Activated CD8-positive, alpha-beta memory T cell treated with anti-CD3 and anti-CD28 coated beads, Interleukin-2, amount 50 U/mL, for 24 hours (primary cell): ENCODE data around the gene FBXW8.

Experiments
- DNase-seq: peaks from one replicate; pipeline ENCODE4 v3.0.0-alpha.2; 2020; ENCODE audit errors: extremely low read depth

Gene FBXW8

DNA sequence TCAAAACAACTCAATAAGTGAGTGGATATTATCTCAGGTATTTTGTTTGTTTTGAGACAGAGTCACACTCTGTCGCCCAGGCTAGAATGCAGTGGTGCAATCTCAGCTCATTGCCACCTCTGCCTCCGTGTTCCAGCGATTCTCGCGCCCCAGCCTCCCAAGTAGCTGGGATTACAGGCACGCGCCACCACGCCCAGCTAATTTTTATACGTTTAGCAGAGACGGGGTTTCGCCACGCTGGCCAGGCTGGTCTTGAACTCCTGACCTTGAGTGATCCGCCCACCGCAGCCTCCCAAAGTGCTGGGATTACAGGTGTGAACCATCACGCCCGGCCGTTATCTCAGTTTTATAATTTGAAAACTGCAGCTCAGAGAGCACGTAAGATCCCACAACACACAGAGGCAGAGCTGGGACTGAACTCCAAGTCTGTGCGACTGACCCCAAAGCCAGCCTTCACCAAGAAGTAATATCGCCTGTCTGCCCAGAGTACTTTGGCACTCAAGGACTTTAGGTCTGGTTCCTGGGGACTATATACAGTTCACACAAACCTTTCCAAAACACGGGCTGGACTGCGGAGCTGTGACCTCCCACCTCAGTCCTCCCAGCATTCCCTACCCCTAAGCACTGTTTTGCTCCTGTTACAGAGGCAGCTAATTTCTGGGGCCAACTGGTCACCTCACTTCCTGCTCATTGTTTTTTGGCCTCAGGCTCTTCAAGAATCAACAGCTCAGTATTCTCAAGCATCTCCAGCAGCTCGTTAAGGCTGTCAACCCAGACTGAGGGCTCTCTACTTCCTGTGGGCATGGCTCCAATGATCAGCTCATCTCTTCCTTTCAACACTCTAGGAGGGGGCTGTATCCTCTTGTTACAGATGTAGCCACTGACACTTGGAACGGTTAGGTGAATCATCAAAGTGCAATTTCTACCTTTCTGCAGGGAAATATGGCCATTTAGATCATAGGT, 165.9 kb downstream of the FBXW8 start:
- no peak for DNase-seq

DNA sequence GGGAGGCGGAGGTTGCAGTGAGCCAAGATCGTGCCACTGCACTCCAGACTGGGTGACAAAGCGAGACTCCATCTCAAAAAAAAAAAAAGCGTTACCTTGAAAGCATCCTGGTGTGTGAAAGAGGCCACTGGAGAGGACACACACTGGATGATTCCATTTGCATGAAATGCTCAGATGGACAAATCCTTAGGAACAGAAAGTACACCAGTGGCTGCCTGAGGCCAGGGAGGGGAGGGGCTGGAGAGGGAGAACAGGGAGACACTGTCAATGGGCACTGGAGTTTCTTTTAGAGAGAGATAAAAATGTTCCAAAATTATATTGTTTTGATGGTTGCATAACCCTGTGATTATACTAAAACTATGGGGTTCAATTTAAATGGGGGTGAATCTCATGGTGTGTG, 168.7 kb downstream of the FBXW8 start:
- DNase-seq: no peak

DNA sequence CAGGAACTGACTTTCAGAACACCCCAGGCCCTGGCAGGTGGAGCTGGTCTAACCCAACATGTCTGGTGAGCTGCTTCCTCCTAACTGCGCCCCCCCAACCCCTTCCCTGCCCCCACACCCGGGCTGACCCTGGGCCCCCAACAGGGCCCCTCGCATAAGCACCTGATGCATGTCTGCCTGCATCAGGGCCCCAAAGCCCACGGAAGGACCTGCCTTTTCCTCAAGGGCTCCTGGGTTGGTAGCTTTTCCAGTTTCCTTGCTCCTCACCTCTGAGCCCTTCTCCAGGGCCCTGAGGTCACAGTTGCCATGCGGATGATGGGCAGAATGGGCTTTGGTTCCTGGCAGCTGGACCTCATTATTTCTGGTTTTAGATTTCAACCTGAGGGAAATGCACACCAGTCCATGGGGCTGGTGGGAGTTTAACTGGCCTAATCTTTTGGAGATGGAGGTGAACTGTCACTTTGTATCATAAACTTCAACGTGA, 170.0 kb downstream of the FBXW8 start:
- no peak for DNase-seq
